Hematopoietic multipotent progenitor cell treated with erythropoietin and hydrocortisone succinate and interleukin-3 and kit ligand, for 4 days (in vitro differentiated cells): ENCODE results near the gene HIPK1.

Source experiments
- DNase-seq: peaks from one replicate; pipeline ENCODE4 v3.0.0-alpha.2; 2015

HIPK1 gene

GRCh38 chr1:113913887-113914664, 15.0 kb upstream of the HIPK1 start:
- peak; percentile 98 for DNase-seq

GRCh38 chr1:113916974-113917373, 12.2 kb upstream of the HIPK1 start:
- DNase-seq, result no peak

- no peak for DNase-seq
These were observed 11.6 kb upstream of the HIPK1 start for GRCh38 chr1:113917400-113918082.

GRCh38 chr1:113918243-113918642, 10.9 kb upstream of the HIPK1 start:
- no peak for DNase-seq

- no peak for DNase-seq
These were observed 6.2 kb upstream of the HIPK1 start for GRCh38 chr1:113922957-113923356.

GRCh38 chr1:113924473-113924872, 4.7 kb upstream of the HIPK1 start:
- DNase-seq, result no peak

- DNase-seq, result no peak
These were observed 765 bp upstream of the HIPK1 start for GRCh38 chr1:113928187-113928930.

- peak; percentile 74 for DNase-seq
These were observed 800 bp downstream of the HIPK1 start for GRCh38 chr1:113929750-113930498.

- DNase-seq, result peak; percentile 75
These were observed 1.5 kb downstream of the HIPK1 start for GRCh38 chr1:113930499-113931161.

GRCh38 chr1:113931451-113931851, 2.3 kb downstream of the HIPK1 start:
- DNase-seq, result peak; percentile 95

- DNase-seq, result no peak
These were observed 4.9 kb downstream of the HIPK1 start for GRCh38 chr1:113934006-113934405.

- DNase-seq, result no peak
These were observed 5.5 kb downstream of the HIPK1 start for GRCh38 chr1:113934511-113935055.

- no peak for DNase-seq
These were observed 6.1 kb downstream of the HIPK1 start for GRCh38 chr1:113935176-113935575.

- no peak for DNase-seq
These were observed 6.8 kb downstream of the HIPK1 start for GRCh38 chr1:113935970-113936369.

- DNase-seq, result no peak
These were observed 8.0 kb downstream of the HIPK1 start for GRCh38 chr1:113937146-113937545.

GRCh38 chr1:113938192-113938591, 9.1 kb downstream of the HIPK1 start:
- DNase-seq, result no peak

- DNase-seq, result peak; percentile 77
These were observed 11.5 kb downstream of the HIPK1 start for GRCh38 chr1:113940365-113941244.

- no peak for DNase-seq
These were observed 12.1 kb downstream of the HIPK1 start for GRCh38 chr1:113941245-113941559.

GRCh38 chr1:113942527-113942926, 13.4 kb downstream of the HIPK1 start:
- no peak for DNase-seq

- DNase-seq, result peak; percentile 80
These were observed 14.1 kb downstream of the HIPK1 start for GRCh38 chr1:113943028-113943811.
